ENCODE data around the gene PALS1.

PALS1 gene

GRCh38 chr14:67241411-67242167 lies at the start of gene PALS1 (continued):
- TF ChIP-seq ZNF16 (tag by site-specific recombination; IDR thresholded peaks at IDR 0.05; ENCODE audit: low read depth): no peak
- TF ChIP-seq ZNF354C (tag by site-specific recombination; IDR thresholded peaks at IDR 0.05; ENCODE audit: borderline replicate concordance, low read depth): no peak
- TF ChIP-seq REPIN1 (tag by site-specific recombination; IDR thresholded peaks at IDR 0.05; ENCODE audit: low read depth): no peak
- TF ChIP-seq TSHZ1 (tag by site-specific recombination; IDR thresholded peaks at IDR 0.05; ENCODE audit: borderline replicate concordance): no peak
- no peak for TF ChIP-seq ZNF530 (tag by site-specific recombination; IDR thresholded peaks at IDR 0.05; ENCODE audit: low read depth)
- no peak for TF ChIP-seq ZNF433 (tag by site-specific recombination; IDR thresholded peaks at IDR 0.05; ENCODE audit: low read depth)
- TF ChIP-seq ZNF777 (tag by site-specific recombination; IDR thresholded peaks at IDR 0.05; ENCODE audit: borderline replicate concordance): no peak
- peak; percentile 99 for TF ChIP-seq GLIS2 (tag by site-specific recombination; IDR thresholded peaks at IDR 0.05)
- TF ChIP-seq MZF1 (tag by site-specific recombination; IDR thresholded peaks at IDR 0.05; ENCODE audit: borderline replicate concordance): no peak
- no peak for TF ChIP-seq ZNF639 (tag by site-specific recombination; IDR thresholded peaks at IDR 0.05)
- 0 out of 2 replicates have a peak, but pooled peaks have one; percentile 27 for TF ChIP-seq ZBTB7A (tag by site-specific recombination; IDR thresholded peaks at IDR 0.05; ENCODE audit: low read depth)
- TF ChIP-seq ZNF391 (tag by site-specific recombination; IDR thresholded peaks at IDR 0.05; ENCODE audit: borderline replicate concordance, low read depth): 0 out of 2 replicates have a peak, but pooled peaks have one; percentile 24
- no peak for TF ChIP-seq ZNF112 (tag by site-specific recombination; IDR thresholded peaks at IDR 0.05)
- TF ChIP-seq ZSCAN23 (tag by site-specific recombination; IDR thresholded peaks at IDR 0.05): no peak
- TF ChIP-seq ZNF626 (tag by site-specific recombination; IDR thresholded peaks at IDR 0.05): no peak
- TF ChIP-seq YY2 (tag by site-specific recombination; IDR thresholded peaks at IDR 0.05): 0 out of 2 replicates have a peak, but pooled peaks have one; percentile 16
- no peak for TF ChIP-seq TCF7L2 (IDR thresholded peaks at IDR 0.05; ENCODE audit: borderline replicate concordance, low read depth, low read length)
- no peak for TF ChIP-seq ZSCAN18 (tag by site-specific recombination; IDR thresholded peaks at IDR 0.05)
- TF ChIP-seq, protein P1, sequence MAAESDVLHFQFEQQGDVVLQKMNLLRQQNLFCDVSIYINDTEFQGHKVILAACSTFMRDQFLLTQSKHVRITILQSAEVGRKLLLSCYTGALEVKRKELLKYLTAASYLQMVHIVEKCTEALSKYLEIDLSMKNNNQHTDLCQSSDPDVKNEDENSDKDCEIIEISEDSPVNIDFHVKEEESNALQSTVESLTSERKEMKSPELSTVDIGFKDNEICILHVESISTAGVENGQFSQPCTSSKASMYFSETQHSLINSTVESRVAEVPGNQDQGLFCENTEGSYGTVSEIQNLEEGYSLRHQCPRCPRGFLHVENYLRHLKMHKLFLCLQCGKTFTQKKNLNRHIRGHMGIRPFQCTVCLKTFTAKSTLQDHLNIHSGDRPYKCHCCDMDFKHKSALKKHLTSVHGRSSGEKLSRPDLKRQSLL (tag by site-specific recombination; IDR thresholded peaks at IDR 0.05): no peak
- TF ChIP-seq ZNF48 (tag by site-specific recombination; IDR thresholded peaks at IDR 0.05): no peak
- TF ChIP-seq ZNF791 (tag by site-specific recombination; IDR thresholded peaks at IDR 0.05): no peak
- TF ChIP-seq ZNF629 (tag by site-specific recombination; IDR thresholded peaks at IDR 0.05): 0 out of 2 replicates have a peak, but pooled peaks have one; percentile 32
- TF ChIP-seq ZXDB (tag by site-specific recombination; IDR thresholded peaks at IDR 0.05): peak; percentile 86
- TF ChIP-seq ZNF138 (tag by site-specific recombination; IDR thresholded peaks at IDR 0.05; ENCODE audit: borderline replicate concordance): no peak
- no peak for TF ChIP-seq ZNF140 (tag by site-specific recombination; IDR thresholded peaks at IDR 0.05)
- peak; percentile 94 for TF ChIP-seq SCRT1 (tag by site-specific recombination; IDR thresholded peaks at IDR 0.05; ENCODE audit: borderline replicate concordance)
- TF ChIP-seq ZNF610 (tag by site-specific recombination; IDR thresholded peaks at IDR 0.05; ENCODE audit: borderline replicate concordance): peak; percentile 64; the same call in 1 of the 2 replicates
- TF ChIP-seq SP7 (tag by site-specific recombination; IDR thresholded peaks at IDR 0.05): peak; percentile 47; the same call in 1 of the 2 replicates
- no peak for TF ChIP-seq ZNF175 (tag by site-specific recombination; IDR thresholded peaks at IDR 0.05)
- peak; percentile 78; the same call in 1 of the 2 replicates for TF ChIP-seq KLF16 (tag by site-specific recombination; IDR thresholded peaks at IDR 0.05)
- TF ChIP-seq GLIS1 (tag by site-specific recombination; IDR thresholded peaks at IDR 0.05): peak; percentile 83
- 0 out of 2 replicates have a peak, but pooled peaks have one; percentile 14 for TF ChIP-seq ZNF121 (tag by site-specific recombination; IDR thresholded peaks at IDR 0.05)
- TF ChIP-seq KLF10 (tag by site-specific recombination; IDR thresholded peaks at IDR 0.05): no peak
